OCI-LY7 (cell line): ENCODE data around the gene IFNL3.

Experiments
- EZH2phosphoT487 ChIP-seq: fragments of 200-600 bp; sonication (generic); IDR thresholded peaks from 2 replicates; pipeline ENCODE4 v1.6.1; 2018; ENCODE audit warnings: low read depth, borderline replicate concordance, mild to moderate bottlenecking, mixed run types, antibody characterized with exemption, low read length, moderate library complexity, mixed read lengths
- TF ChIP-seq, protein P1 (sequence below): fragments of 200-600 bp; sonication (generic); conservative IDR thresholded peaks from 2 replicates; pipeline ENCODE4 v1.5.1; 2014; ENCODE audit warnings: mild to moderate bottlenecking, antibody characterized with exemption, low read length, moderate library complexity, mixed read lengths

DNA sequence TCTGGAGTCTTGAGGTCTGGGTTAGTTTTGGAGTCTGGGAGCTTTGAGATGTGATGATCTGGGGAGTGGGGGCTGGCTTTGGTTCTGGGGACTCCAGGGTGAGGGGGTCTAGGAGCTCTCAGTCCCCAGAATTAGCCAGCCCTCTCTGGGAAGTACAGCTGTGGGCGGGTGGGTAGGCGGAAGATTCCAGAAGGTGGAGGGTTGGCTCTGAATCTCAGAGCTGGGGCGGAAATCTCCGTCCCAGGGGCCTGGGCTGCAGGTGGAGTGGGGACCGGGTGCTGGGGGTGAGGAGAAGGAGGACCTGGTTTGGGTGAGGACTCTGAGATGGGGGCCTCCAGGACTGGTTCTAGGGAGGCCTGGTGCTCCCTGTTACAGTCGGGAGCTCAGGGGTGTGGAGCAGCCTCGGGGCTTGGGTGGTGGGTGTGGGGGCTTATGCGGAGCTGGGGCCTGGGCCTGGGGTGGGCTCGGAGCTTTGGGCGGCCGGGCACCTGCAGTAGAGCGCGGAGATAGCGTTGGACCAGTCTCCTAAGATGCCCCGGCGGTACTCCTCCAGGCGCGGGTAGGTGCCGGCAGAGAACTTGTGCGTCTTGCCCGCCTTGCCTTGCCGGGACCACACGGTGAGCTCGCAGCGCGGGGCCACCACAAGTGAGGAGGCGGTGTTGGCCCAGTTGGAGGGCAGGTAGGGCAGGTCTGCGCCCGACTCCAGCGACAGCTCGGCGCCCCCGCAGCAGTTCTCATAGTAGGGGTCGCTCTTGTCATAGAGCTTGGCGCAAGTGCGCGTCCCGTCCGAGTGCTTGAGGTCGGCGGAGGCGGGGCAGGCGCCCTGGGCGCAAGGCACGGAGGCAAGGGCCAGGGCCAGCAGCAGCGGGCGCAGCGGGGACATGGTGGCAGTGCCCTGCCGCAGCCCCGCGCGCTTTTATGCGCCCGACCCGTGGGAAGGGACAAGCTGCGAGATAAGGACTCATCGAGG, 41.1 kb downstream of the IFNL3 start, which contains the start of gene SYCN:
- TF ChIP-seq, protein P1, sequence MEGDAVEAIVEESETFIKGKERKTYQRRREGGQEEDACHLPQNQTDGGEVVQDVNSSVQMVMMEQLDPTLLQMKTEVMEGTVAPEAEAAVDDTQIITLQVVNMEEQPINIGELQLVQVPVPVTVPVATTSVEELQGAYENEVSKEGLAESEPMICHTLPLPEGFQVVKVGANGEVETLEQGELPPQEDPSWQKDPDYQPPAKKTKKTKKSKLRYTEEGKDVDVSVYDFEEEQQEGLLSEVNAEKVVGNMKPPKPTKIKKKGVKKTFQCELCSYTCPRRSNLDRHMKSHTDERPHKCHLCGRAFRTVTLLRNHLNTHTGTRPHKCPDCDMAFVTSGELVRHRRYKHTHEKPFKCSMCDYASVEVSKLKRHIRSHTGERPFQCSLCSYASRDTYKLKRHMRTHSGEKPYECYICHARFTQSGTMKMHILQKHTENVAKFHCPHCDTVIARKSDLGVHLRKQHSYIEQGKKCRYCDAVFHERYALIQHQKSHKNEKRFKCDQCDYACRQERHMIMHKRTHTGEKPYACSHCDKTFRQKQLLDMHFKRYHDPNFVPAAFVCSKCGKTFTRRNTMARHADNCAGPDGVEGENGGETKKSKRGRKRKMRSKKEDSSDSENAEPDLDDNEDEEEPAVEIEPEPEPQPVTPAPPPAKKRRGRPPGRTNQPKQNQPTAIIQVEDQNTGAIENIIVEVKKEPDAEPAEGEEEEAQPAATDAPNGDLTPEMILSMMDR: no peak
- no peak for TF ChIP-seq EZH2phosphoT487
